HepG2 (cell line): ENCODE measurements around the gene FBXO48.

Source experiments
- FOXM1 ChIP-seq: sonication (generic); formaldehyde crosslinking; IDR thresholded peaks from 2 replicates; pipeline ENCODE4 v1.5.0; 2020; ENCODE audit warnings: missing genetic modification reagents
- SP1 ChIP-seq, 2 experiments: fragments of 450-650 bp in 1 of 2; sonication (generic) in 1 of 2; formaldehyde crosslinking in 1 of 2; IDR thresholded peaks; 2 replicates each; pipeline versions ENCODE4 v1.4.0 to v1.6.1; 2016 to 2020; ENCODE audit warnings: missing genetic modification reagents in 1 of 2
- ZNF121 ChIP-seq: sonication (generic); formaldehyde crosslinking; IDR thresholded peaks from 2 replicates; pipeline ENCODE4 v1.5.0; 2020; ENCODE audit warnings: mild to moderate bottlenecking, missing genetic modification reagents
- ZNF747 ChIP-seq: sonication (generic); formaldehyde crosslinking; IDR thresholded peaks from 2 replicates; pipeline ENCODE4 v1.8.1; 2023; ENCODE audit warnings: missing genetic modification reagents, mild to moderate bottlenecking, borderline replicate concordance
- ZZZ3 ChIP-seq: sonication (generic); formaldehyde crosslinking; IDR thresholded peaks from 2 replicates; pipeline ENCODE4 v1.4.0; 2020; ENCODE audit warnings: missing genetic modification reagents, mild to moderate bottlenecking, borderline replicate concordance

DNA sequence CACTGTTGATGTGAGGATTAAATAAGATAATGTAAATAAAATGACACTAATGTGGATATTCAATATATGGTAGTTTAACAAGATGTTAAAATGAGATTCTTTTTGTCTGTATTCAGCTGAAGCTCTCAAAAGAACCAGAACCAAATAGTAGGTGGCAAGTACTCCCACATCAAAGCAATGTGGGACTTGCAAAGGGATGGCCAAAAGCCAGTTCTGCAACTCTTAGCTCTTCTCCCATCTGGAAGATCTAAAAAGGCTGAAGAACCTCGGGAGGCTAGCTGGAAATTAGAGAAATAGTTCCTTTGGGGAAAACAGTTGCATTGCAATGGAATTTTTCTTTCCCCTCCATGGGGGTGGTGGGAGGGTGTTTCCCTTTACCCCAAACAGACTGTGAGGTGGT lies 48.7 kb downstream of the FBXO48 start:
- TF ChIP-seq FOXM1 = no peak
- no peak for TF ChIP-seq ZNF747 (CRISPR knock-in tag)
- TF ChIP-seq SP1 (IDR thresholded peaks at IDR 0.05) = no peak
- TF ChIP-seq SP1 (CRISPR knock-in tag; IDR thresholded peaks at IDR 0.05) = no peak
- TF ChIP-seq ZNF121 (CRISPR knock-in tag) = no peak
- no peak for TF ChIP-seq ZZZ3 (CRISPR knock-in tag)
